GM12872 (cell line): ENCODE measurements around the gene GPR137C.
A peak's percentile ranks its signal among the peaks of the same experiment; 100 is the strongest.

Experiments used
- TF ChIP-seq, protein P1 (sequence below): IDR thresholded peaks from 3 replicates; pipeline ENCODE4 v1.5.1; 2011; ENCODE audit warnings: low read depth, mild to moderate bottlenecking, low read length, moderate library complexity; ENCODE audit not compliant: insufficient read depth

GPR137C gene

DNA sequence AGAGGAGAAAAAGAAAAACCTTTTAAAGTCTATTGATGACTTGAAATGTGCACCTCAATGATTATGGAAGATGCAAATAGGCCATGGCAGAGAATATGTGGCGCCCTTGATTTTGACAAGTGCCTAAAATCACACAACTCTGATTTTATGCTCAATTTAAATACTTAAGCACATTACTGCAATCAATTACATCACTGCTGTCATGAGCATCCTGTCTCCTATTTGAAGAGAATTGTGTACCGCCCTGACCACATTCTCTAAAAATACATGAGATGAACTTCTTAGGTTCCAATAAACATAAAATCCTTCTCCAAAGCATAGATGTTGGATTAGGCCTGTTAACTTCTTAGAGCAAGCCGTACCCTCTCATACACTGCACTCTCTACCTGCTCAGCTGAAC lies 2.0 kb upstream of the GPR137C start:
- TF ChIP-seq, protein P1, sequence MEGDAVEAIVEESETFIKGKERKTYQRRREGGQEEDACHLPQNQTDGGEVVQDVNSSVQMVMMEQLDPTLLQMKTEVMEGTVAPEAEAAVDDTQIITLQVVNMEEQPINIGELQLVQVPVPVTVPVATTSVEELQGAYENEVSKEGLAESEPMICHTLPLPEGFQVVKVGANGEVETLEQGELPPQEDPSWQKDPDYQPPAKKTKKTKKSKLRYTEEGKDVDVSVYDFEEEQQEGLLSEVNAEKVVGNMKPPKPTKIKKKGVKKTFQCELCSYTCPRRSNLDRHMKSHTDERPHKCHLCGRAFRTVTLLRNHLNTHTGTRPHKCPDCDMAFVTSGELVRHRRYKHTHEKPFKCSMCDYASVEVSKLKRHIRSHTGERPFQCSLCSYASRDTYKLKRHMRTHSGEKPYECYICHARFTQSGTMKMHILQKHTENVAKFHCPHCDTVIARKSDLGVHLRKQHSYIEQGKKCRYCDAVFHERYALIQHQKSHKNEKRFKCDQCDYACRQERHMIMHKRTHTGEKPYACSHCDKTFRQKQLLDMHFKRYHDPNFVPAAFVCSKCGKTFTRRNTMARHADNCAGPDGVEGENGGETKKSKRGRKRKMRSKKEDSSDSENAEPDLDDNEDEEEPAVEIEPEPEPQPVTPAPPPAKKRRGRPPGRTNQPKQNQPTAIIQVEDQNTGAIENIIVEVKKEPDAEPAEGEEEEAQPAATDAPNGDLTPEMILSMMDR, result no peak

DNA sequence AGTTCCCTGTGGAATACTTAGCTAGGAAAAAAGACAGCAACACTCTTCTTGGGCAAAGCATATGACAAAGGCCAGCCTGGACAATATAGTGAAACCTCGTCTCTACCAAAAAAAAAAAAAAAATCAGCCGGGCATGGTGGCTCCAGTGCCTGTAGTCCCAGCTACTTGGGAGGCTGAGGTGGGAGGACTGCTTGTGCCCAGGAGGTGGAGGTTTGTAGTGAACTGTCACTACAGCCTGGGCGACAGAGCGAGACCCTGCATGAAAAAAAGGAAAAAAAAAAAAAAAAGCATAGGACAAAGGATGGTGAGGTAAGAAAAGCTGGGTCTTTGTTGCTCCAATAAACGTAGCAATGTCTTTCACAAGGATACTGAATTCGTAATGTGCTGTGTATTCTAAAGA lies 1.4 kb upstream of the GPR137C start:
- TF ChIP-seq, protein P1, result no peak

DNA sequence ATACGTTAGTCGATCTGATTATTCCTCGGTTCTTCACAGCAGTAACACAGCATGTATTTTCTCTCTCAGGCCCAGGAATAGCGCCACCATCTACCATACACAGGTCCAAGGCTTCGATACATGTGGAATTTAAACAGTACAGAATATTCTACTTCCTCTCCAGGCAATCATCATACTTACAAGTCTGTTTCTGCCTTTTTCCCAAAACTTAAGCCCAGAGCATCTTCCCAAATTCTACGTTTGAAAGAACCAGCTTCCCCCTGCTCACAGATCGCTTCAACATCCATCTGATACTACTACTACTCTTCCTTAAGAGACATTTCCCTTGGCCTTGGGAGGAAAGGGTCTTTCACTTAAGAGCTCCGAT lies 957 bp upstream of the GPR137C start:
- TF ChIP-seq, protein P1, result peak; percentile 28; the same call in 1 of the 3 replicates

DNA sequence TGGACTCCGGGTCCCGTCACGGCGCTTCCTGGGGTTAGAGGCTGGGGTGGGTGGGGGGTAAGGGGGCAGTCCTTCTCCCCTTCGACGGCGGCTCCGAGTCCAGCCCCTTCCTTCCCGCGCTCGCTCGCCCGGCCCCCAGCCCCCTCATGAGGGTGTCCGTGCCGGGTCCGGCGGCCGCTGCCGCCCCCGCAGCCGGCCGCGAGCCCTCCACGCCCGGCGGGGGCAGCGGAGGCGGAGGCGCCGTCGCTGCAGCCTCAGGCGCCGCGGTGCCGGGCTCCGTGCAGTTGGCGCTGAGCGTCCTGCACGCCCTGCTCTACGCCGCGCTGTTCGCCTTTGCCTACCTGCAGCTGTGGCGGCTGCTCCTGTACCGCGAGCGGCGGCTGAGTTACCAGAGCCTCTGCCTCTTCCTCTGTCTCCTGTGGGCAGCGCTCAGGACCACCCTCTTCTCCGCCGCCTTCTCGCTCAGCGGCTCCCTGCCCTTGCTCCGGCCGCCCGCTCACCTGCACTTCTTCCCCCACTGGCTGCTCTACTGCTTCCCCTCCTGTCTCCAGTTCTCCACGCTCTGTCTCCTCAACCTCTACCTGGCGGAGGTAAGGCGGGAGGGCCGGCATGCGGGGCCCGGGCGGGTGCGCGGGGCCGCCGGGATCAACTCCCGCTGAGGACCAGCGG lies 500 bp downstream of the GPR137C start:
- TF ChIP-seq, protein P1, result no peak

DNA sequence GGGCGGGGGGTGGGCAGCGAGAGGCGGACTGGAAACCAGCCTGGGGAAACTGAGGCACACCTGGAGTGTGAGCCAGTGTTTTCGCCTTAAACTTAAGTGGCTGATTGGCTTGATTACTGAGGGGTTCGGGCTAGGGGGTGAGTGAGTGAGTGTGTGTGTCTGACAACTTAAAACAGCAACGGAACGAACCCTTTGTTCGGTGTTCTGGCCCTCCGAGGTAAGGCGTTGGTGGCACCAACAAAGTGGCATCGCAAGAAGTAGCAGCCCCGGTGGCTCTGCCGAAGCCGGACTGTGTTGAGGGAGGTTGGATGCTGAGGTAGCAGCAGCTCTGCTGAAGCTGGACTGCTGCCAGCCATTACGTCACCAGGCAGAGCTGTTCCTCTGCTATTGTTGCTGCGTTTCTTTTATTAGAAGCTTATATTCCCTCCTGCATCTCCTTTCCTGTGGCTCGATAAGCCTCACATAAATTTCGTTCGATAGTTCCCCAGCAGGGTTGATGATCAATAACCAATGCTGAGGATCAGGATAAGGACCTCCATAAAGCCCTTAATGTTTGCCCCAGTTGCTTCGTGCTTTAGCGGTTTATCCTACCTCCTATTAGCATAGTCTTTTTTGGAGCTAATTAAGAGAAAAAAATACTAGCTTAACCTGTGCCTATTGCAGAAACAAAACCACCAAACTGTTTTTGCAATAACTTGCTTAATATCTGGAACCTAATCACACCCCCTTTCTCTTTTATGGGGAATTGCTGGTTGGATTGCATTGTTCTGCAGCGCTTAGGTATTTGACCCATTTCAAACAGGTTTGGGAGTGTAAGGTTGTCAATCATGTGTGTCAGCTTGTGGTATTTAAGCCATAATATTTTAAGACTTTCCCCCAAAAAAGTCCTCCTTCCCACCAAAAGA lies 1.3 kb downstream of the GPR137C start:
- TF ChIP-seq, protein P1, result no peak

DNA sequence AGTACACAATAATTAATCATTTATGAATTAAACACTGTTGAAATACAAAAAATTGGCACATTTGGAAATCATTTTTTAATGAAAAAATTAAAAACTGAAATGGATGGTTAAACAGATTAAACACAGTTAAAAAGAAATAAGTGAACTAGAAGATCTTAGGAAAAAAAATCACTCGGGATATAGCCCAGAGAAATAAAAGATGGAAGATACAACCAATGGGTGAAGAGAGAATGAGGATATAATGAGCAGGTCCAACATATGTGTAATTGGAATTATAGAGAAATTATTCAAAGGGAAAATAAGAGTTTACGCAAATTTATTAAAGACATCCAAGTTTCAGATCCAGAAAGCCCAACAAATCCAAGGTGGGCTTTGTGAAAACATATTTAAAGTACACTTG lies 6.1 kb downstream of the GPR137C start:
- TF ChIP-seq, protein P1, result no peak

DNA sequence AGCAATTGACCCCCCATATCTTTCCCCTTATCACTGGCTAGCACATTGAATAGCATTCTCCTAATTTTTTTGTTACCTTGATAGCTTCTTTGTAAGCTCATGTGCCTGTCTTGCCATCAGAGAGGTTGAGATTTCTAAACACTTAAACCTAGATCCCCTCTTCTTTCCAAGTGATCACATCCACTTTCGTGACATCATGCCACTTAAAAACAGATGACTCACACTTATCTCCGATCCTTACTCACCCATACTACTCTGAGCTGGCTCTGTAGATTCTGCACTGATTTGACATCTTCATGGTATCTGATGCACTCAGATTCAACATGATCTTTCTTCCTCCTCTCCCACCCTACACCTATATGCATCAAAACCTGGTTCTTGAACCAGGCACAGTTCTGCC lies 10.5 kb downstream of the GPR137C start:
- TF ChIP-seq, protein P1, result no peak
